ENCODE results near the gene SYNGR2.

SYNGR2 gene

DNA sequence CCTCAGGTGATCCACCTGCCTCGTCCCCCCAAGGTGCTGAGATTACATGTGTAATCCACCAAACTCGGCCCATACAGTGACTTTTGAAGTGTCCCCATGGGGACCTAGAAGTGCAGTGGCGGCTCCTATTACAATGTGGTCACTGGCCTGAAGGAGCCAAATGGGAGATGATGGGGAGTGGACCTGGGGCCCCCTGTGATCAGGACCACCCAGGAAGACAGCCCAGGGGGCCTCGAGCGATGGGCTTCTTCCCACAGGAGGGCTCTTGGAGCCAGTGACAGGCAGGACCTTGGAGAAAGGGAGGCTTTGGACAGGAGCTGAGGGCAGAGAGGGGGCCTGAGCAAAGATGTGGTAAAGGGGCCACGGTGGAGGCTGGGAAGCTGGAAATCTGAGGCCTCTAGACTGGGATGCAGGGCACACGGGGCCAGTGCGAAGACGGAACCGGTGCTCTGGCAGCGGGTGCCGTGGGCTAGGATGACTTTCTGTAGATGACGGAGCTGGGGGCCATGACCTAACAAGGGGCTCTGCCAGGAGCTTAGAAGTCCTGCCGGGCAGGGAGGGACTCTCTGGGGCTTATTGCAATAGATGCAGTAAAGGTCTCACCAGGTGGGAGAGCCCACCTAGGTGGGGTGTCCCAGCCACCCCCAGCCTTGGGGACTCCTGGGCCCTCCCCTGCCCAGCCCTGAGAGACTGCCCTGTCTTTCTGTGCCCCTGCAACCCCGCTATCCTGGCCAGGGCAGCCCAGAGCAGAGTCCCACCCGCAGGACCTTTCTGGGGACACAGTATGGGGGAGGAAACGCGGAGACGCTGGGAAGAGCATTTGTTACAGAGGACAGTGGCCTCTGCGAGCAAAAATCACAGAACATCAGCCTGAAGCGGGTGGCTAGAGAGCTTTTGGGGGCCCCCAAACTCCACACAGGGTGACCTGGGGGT, 24.9 kb upstream of the SYNGR2 start:
- no peak for DNase-seq (ENCODE audit: low spot score)

DNA sequence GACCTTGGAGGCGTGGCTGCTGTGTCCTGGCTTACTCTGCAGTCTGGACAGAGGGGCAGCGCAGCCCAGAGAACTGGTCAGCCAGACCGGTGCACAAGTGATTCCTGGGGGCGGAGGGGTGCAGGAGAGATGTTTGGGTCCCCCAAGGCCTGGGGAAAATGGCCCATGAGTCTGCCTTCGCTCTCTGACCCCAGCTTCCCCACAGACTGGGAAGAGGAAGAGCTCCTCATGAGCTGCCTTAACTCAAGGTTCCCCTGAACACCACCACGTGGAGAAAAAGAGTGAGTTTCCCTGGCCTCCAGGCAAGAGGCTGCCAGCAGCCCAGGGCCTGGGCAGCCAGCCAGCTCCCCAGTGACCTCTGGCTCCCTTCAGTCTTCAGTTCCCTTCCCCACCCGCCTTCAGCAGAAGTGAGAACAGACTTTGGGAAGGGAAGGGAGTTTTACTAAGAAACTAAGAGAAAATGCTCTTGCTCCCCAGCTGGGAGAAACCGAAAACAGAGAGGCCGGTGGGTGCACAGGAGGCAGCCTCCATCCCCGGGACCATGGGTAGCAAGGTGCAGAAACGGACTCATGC, 24.1 kb upstream of the SYNGR2 start:
- DNase-seq (ENCODE audit: low spot score) = peak; percentile 78

DNA sequence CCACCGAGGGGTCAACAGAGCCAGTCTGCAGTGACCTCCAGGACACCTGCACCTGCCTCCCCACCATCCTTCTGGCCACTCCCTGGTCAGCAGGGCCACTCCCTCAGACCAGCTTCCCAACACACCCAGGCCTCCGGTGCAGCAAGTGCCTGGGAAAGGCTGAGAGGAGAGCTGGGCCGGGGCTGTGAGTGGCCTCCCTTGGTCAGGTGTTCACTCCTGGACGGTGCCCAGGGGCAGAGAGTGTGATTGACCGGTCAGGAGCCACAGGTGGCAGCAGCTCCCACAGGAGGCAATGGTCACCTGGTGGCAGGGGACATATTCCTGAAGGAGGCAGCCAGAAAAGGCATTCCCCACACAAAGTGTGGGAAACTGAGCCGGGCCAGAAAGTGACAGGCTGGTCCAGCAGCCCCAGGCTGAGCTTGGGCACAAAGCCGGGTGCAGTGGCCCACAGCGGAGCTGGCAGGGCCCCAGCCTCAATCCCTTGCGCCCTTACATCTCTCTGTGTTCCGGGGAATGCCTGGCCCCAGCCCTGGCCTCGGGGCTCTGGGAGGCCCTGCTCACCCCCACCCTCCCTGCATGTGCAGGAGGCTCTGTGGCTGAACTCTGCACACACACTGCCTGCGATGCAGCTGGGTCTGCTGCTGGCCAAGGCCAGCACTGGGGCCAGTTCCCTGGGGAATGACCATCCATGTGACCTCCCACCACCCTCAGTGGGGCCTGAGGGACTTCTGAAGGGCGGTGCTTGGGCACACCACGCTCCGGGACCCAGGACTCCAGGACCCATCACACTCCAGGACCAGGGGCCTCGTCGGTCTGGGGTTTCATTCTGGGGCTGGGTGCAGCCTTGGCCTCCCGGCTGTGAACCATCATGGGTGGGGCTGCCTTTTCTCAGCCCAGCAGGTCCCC, 23.4 kb upstream of the SYNGR2 start:
- peak; percentile 29 for DNase-seq (ENCODE audit: low spot score)

DNA sequence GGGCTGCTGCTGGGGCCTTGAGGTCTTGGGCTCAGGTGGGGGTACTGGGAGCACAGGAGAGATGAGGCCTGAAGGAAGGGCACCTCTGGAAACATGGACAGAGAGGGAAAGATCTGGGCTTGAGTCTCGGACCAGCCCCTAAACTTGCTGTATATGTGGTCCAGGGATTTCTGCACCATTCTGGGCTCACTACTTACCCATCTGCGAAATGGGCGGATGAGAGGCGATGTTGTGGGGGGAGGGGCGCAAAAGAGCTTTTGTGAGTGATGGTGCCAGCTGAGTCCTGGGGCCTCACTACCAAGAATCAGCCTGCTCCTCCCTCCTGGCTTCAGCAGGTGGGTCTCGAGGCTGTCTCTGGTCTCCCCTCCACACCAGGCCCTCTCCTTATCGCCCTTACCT, 21.9 kb upstream of the SYNGR2 start:
- no peak for DNase-seq (ENCODE audit: low spot score)

DNA sequence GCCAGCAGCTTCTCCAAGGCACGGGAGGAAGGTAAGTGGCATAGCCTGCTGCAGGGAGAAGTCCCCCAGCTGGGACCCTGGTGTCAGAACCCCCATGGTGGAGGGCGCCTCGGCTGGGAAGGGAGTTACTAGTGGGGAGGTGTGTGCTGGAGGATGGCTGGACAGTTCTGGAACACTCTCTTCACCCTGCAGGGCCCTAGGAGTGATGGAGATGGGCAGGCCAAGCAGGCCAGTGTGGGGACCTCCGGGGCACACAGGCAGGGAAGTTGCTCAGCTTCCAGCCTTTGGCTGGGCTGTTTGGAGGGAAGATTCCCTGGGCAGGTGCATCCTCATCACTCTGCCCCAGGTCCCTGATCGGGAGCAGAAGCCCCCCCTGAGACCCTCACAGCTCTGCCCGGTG, 21.5 kb upstream of the SYNGR2 start:
- DNase-seq (ENCODE audit: low spot score) = no peak

DNA sequence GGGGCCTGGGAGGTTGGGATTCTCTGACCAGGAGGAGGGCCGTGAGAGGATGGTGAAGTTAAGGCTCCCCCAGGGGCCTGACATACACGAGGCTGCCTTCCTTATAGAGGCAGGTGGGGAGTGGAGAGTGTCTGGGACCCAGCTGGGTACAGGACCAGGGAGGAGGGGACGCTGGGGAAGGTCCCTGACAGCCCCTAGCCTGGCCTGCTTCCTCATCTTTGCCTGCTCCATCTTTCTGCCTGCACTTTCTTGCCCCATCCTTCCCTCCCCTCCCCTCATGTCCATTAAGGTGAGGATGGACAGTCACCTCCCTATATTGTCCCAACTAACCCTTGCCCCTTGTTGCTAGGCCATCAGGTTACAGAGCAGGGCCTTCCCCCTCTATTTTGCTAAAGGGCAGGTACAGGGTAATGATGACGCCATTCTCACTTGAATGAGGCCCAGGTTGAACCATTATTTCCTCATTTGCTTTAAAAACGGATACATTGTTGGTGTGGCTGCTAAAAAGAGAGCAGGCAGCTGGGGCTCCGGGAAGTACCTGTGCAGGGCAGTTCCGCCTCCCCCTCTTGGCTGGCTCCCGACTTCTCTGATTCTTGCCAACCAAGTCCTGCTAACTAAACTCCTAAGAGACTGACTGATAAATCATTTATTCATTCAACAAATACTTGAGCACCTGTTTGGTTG, 20.9 kb upstream of the SYNGR2 start:
- no peak for DNase-seq (ENCODE audit: low spot score)

DNA sequence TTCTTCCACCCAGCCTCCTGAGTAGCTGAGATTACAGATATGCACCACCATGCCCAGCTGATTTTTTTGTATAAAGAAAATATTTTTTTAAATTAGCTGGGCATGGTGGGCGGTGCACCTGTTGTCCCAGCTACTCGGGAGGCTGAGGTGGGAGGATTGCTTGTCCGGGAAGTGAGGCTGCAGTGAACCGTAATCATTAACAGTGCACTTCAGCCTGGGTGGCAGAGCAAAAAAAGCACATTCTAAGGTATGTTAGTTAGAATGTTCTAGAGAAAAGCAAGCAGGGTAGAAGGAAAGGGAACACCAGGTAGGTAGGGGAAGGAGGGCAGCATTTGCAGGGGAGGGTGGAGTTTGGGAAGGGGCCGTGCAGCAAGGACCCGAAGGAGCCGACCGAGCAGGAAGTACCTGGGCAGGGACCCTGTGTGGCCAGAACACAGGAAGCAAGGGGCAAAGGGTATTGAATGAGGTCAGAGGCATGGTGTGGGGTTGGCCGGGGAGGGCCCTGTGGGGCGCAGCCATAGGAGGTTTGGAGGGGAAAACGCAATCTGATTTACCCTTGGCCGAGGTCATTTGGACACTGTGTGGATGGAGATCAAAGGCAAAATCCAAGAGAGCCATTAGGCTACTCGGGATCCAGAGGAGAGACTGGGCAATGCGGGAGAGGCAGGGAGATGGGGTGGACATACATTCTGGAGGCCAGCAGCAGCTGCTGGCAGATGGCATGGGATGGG, 19.9 kb upstream of the SYNGR2 start:
- DNase-seq (ENCODE audit: low spot score) = no peak

DNA sequence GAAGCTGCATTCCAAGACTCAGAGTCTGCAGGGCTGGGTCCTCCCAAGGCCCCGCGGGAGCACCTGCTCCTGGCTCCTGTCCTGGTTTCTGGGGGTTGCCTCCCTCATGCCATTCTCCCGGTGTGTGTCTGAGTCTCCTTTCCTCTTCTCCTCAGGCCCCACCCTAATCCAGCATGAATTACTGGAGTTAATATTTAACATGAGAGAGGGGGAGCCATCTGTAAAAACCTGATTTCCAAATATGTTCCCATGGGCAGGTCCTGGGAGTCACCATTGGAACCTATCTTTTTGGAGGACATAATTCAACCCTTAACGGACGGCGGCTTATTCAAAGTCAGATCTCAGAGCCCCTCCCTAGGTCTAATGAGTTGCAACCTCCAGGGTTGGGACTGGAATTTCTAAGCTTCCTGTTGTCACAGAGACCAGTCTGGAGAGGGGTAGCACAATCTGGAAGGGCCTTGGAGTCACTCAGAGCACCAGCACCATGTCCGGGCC, 16.8 kb upstream of the SYNGR2 start:
- DNase-seq (ENCODE audit: low spot score) = peak; percentile 90

DNA sequence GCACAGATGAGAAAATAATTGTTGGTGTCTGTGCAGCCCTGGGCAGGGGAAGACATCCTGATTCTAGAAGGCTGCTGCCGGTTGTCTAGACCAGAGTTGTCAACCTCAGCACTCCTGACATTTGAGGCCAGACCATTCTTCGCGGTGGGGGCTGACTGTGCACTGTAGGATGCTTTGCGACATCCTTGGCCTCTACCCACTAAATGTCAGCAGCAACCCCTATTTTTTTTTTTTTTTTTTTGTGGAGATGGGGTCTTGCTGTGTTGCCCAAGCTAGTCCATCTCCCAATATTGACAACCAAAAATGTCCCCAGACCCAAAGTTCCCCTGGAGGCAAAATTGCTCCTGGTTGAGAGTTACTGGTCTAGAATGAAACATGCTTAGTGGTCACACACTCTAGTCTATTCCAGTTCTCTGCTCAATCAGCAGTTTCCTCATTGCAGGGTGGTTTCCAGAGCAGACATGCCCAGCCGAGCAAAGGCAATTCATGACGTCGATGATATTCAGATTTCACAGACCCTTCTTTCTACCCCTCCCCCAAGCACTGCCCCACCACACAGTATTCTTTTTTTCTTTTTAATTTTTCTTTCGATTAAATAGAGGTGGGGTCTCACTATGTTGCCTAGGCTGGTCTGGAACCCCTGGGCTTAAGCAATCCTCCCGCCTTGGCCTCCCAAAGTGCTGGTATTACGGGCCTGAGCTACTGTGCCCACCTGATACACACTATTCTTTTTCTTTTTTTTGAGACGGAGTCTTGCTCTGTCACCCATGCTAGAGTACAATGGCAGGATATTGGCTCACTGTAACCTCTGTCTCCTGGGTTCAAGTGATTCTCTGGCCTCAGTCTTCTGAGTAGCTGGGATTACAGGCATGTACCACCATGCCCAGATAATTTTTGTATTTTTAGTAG, 13.2 kb upstream of the SYNGR2 start:
- DNase-seq (ENCODE audit: low spot score) = no peak

DNA sequence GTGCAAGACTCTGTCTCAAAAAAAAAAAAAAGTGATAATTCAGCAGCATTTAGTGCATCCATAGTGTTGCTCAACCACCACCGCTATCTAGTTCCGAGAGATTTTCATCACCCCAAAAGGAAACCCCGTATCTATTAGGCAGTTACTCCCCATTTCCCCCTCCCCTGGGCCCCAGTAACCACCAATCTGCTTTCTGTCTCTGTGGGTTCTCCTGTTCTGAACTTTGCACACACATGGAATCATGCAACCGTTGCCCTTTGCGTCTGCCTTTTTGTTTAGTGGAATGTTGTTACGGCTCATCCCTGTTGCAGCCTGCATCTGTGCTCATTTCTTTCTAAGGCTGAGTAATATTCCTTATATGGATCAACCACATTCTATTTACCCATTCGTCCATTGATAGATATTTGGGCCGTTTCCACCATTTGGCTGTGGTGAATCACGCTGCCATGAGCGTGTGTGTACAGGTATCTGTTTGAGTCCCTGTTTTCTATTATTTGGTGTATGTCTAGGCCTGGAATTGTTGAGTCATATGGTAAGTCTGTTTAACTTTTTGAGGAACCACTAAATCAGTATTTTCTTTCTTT, 8.7 kb upstream of the SYNGR2 start:
- DNase-seq (ENCODE audit: low spot score) = no peak

DNA sequence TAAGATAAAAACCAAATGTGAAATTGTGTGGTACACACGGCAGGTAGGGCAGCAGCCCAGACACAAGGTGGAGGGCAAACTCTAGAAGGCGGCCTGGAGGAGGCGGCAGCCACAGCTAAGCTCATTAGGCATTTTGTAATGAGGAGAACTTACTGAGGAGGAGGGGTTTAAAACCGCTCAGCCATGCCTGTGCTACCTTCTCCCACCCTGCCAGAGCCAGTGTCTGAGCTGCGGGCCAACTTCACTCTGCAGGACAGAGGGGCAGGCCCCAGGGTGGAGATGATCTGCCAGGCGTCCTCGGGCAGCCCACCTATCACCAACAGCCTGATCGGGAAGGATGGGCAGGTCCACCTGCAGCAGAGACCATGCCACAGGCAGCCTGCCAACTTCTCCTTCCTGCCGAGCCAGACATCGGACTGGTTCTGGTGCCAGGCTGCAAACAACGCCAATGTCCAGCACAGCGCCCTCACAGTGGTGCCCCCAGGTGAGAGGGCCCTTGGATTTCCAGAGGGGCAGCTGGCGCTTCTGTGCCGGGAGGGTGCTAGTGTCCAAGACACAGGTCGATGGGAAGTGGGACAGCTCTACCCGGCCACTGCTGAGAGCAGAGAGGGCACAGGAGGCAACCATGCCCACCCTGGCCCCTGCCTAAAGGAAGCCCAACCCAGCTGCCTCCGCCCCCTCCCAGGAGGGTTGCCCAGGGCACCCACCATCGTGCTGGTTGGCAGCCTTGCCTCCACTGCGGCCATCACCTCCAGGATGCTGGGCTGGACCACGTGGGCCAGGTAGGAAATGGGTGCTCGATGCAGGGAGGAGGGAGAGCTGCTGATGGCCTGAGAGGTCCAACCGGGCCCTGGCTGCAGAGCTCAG, 4.3 kb upstream of the SYNGR2 start:
- DNase-seq (ENCODE audit: low spot score) = no peak

DNA sequence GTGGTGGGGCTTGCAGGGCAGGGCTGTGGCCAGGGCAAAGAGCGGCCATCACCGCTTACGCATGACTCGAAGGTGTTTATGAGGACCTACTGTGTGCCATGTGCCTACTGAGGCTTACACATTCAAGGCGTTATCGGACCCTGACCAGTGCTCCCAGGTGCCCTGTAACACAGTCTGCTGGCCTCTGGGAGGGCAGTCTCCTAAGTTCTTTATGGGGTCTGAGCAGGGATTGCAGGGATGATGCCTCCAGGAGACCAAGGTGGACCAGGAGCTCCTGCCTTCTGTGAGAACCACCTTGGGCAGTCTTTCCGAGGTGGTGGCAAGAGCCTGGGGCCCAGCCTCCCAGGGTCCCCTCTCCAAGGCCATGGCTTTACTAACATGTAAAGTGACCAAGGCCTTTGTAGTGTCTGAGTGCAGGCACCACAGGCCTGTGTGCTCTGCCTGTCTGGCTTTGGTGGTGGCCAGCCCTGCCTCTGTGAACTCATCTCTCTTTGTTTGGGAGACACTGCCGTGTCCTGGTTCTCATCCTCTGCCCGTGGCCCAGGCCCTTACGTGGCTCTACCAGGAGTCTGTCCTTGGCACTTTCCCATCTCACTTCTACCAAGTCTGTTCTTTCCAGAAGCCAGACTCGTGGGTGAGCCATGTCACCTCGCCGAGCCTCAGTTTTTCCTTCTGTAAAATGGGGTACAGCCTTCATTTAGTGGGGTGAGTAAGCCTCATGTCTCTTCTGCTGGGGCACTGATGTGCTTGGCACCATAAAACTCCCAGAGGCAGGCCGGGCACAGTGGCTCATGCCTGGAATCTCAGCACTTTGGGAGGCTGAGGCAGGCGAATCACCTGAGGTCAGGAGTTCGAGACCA, 3.4 kb upstream of the SYNGR2 start:
- DNase-seq (ENCODE audit: low spot score) = no peak

DNA sequence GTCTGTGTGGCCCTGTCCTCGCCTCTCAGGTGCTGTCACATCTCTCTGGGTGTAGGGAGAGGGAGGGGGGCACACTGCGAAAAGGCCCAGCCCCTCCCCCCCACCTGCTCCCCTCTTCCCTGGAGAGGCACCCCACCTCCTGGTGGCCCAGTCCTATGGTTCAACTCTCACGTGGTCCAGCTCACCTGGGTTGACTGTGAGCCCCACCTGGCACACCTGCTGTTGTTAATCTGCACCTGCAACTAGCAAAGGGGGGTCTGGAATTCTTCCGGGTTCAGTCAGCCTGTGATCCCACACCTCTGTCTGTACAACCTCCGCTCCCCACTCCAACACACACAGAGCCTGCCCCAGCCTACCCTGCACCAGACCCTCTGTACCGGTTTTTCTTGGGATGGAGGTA, 2.0 kb upstream of the SYNGR2 start:
- no peak for DNase-seq (ENCODE audit: low spot score)

DNA sequence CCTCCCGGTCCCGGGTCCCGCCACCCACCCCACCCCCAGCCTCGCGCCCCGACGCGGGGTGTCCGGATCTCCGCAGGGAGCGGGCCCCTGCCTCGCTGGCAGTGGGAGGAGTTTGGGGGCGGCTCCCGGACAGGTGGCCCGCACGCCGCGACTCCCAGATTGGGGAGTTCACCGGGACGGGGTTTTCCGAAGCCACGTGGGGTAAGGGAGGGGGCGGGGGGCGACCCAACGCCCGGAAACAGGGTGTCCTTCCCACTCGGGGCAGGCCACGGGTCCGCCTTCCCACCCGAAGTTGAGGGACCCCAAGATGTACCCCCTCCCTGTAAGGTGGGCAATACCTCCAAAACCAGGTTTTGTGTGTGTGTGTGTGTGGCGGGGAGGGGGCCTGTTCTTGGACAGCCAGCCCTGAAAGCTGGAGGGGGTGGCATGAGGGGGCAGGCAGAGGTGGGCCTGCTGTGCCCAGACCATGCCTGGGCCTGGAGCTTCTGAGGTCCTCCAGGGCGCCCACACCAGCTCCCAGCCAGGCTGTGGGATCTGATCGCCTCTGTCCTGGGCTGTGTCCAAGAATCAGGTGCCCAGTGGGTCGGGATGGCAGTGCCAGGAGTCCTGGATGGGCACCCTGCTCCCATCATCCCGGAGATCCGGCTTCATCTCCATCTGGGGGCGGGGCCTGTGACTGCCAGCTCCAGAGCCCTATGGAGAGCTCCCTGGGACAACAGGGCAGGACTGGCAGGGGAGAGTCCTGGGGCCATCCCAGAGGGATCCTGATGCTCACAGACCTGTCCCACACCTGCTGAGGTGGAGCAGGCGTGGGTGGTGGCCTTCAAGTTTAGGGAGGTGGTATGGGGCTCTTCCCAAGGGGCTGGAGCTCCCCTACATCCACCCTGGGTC, 767 bp downstream of the SYNGR2 start:
- peak; percentile 59 for DNase-seq (ENCODE audit: low spot score)

DNA sequence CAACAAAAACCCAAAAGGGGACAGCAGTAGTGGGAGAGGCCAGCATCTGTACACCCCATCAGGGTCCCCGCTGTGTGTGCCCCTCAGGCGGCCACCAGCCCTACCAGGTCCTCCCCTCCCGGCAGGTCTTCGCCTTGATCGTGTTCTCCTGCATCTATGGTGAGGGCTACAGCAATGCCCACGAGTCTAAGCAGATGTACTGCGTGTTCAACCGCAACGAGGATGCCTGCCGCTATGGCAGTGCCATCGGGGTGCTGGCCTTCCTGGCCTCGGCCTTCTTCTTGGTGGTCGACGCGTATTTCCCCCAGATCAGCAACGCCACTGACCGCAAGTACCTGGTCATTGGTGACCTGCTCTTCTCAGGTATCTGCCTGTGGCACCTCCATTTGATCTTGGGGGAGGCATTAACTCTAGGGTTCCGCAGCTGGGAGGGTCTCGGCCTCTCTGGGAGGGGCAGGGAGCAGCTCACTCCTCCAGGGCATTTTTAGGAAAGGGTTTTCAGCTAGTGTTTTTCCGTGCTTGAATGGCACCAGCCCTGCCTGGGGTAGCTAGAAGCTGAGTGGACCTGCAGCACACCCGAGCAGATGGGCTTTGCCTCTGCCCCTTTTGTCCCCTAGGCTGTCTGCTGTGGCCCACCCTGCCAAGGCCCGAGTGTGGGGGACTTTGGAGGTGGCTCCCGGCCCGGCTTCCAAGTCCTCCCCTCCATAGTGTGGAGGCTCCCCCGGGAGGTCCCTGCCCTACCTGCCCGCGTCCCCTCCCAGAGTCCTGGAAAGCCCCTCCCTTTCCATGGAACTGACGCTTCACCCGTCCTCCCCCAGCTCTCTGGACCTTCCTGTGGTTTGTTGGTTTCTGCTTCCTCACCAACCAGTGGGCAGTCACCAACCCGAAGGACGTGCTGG, 2.6 kb downstream of the SYNGR2 start:
- no peak for DNase-seq (ENCODE audit: low spot score)
